Heart right ventricle (tissue), 16 donors: ENCODE results near the gene CDH13. TPM values are rescaled to one million over a fixed set of nuclear protein-coding genes. Genes with fewer than 3 reads are reported as not detected.

Experiments used
- ATAC-seq, 8 donors: fragments of 200-7000 bp; cut with Tn5 transposase; one replicate each; pipeline ENCODE4 v1.9.1; 2020; ENCODE audit warnings: mild to moderate bottlenecking in 8 of 8, moderate library complexity in 8 of 8, moderate number of reproducible peaks in 1 of 8
- DNase-seq, 2 donors: peaks; one replicate each; pipeline ENCODE4 v3.0.0-alpha.2; 2020
- H3K27ac ChIP-seq, 10 donors: fragments of 200-600 bp; sonication (generic) in 2 of 10; one replicate each; pipeline versions ENCODE4 v1.5.0 to v1.8.0; 2020 to 2022; ENCODE audit warnings: mild to moderate bottlenecking in 3 of 10
- H3K27me3 ChIP-seq, 7 donors: fragments of 200-600 bp; one replicate each; pipeline ENCODE4 v1.8.0; 2021 to 2022; ENCODE audit warnings: mild to moderate bottlenecking in 2 of 7
- H3K36me3 ChIP-seq, 9 donors: fragments of 200-600 bp; sonication (generic) in 1 of 9; one replicate each; pipeline versions ENCODE4 v1.5.0 to v1.8.0; 2020 to 2022; ENCODE audit warnings: mild to moderate bottlenecking in 2 of 9
- H3K4me1 ChIP-seq, 9 donors: fragments of 200-600 bp; sonication (generic) in 1 of 9; one replicate each; pipeline versions ENCODE4 v1.5.0 to v1.8.0; 2020 to 2022; ENCODE audit warnings: mild to moderate bottlenecking in 4 of 9
- H3K4me3 ChIP-seq, 10 donors: fragments of 200-600 bp; sonication (generic) in 2 of 10; one replicate each; pipeline versions ENCODE4 v1.5.0 to v1.8.0; 2020 to 2022; ENCODE audit warnings: mild to moderate bottlenecking in 7 of 10, moderate library complexity in 2 of 10
- H3K9me3 ChIP-seq, 11 donors: fragments of 200-600 bp in 10 of 11; sonication (generic) in 2 of 11; one replicate each; pipeline versions ENCODE4 v1.5.0 to v1.8.0; 2013 to 2022; ENCODE audit warnings: mild to moderate bottlenecking in 2 of 11, control low read depth in 1 of 11, moderate library complexity in 1 of 11
- CTCF ChIP-seq, 9 donors: fragments of 200-600 bp; sonication (generic) in 2 of 9; IDR thresholded peaks; one replicate each; pipeline versions ENCODE4 v1.5.0 to v1.8.0; 2021 to 2022; ENCODE audit warnings: antibody characterized with exemption in 9 of 9, mild to moderate bottlenecking in 5 of 9, moderate library complexity in 1 of 9
- WGBS, 2 donors: extraction: QIAGEN DNeasy Blood & Tissue Kit; methylation state at CpG; one replicate each; pipeline ENCODE4 v1.1.7; 2013; ENCODE audit warnings: inconsistent platforms in 1 of 2; 5-methylcytosine and 5-hydroxymethylcytosine counted together
- intact Hi-C, 10 donors: fragments of 100-400 bp; cut with DNase I; formaldehyde crosslinking; loops; one replicate each; pipeline versions ENCODE4 v1.11.1 to v1.14.2; 2022
- polyA plus RNA-seq, 2 donors: library from polyadenylated mRNA; stranded (reverse); fragments of 200-250 nt; gene quantifications; one replicate each; pipeline ENCODE4 v1.2.3, GENCODE V29; 2013
- total RNA-seq, 10 donors: library from RNA; stranded (reverse); fragmentation: NEBNext Ultra II Directional in 3 of 10; extraction: Animal tissue kit (Norgen Biotek cat#: 25700) in 3 of 10; gene quantifications; one replicate each; pipeline versions ENCODE4 v1.2.1 to v1.2.4, GENCODE V29; 2021 to 2023
- donor health status: Arrhythmogenic right ventricular cardiomyopathy.
- donor health status: ischemic (EF 13 %, LVEDD 7.1; RV severe dilation, severe dysfunction).
- donor health status: healthy with polysubstance abuse.
- donor health status: DM: no; HTN: yes; CAD: no.
- donor health status: DM: no; HTN: no; CAD: no.
- donor health status: ischemic (EF 25% LVEDD 6.9; RV normal size, moderate dysfunction).
- donor health status: ischemic (EF 25% LVEDD 5.7; RV mildly dilated, moderate dysfunction).
- donor health status: healthy.
- donor health status: DM: yes; HTN: yes; CAD: no.
- donor health status: Ischemic cardiomyopathy.
- donor health status: ischemic (EF 35%, LVEDD 5.7; RV mildly dilated, moderate dysfunction).
- donor health status: nonischemic (EF 11% LVEDD 7.7; RV severe dilation, severe dysfunction).
- donor health status: DM: yes; HTN: yes; CAD: no.
- donor health status: PGD.
- donor health status: ischemic (EF 29% LVEDD 5.4; RV normal size, mild dysfunction).
- donor health status: nonischemic (EF 23%, LVEDD 6.1; RV moderate dilation, normal function).

Gene CDH13
- total and polyA plus RNA-seq, 12 donors, result 15.5 to 221 (median 168) TPM

- Histone ChIP-seq H3K36me3 (no peaks in the 10 kb centered on the region), H3K9me3 (peaks cover 0 to 5% (median 0%) of the 10 kb centered on the region in 11 donors), H3K4me3 (no peak overlapping the region), H3K4me1 (no peaks in the 10 kb centered on the region), H3K27me3 (no peaks in the 10 kb centered on the region), H3K27ac (no peak overlapping the region)
- ATAC-seq (no peak), DNase-seq (no peak)
- whole genome bisulfite sequencing, 2 donors, result 77 to 82% methylated on average over 4 of the region's 4 CpGs
- TF ChIP-seq CTCF (IDR thresholded peaks at IDR 0.05), result no peak
- intact Hi-C loops, result no loop called here
These were observed 776.2 kb downstream of the CDH13 start for GRCh38 chr16:83402967-83403366.

GRCh38 chr16:83403761-83404160 is 777.0 kb downstream of the CDH13 start:
- Histone ChIP-seq H3K27ac (no peak overlapping the region), H3K4me1 (no peaks in the 10 kb centered on the region), H3K9me3 (peaks cover 0 to 5% (median 0%) of the 10 kb centered on the region in 11 donors), H3K36me3 (no peaks in the 10 kb centered on the region), H3K4me3 (no peak overlapping the region), H3K27me3 (no peaks in the 10 kb centered on the region)
- intact Hi-C loops, result no loop called here
- DNase-seq (no peak), ATAC-seq (no peak)
- 88 to 92% methylated on average over 2 of the region's 2 CpGs for WGBS, 2 donors
- no peak for TF ChIP-seq CTCF (IDR thresholded peaks at IDR 0.05)

- DNase-seq (no peak), ATAC-seq (no peak)
- Histone ChIP-seq H3K36me3 (no peaks in the 10 kb centered on the region), H3K4me1 (no peaks in the 10 kb centered on the region), H3K27ac (no peak overlapping the region), H3K9me3 (peaks cover 0 to 5% (median 0%) of the 10 kb centered on the region in 11 donors), H3K4me3 (no peak overlapping the region), H3K27me3 (no peaks in the 10 kb centered on the region)
- 77 to 78% methylated on average over 3 of the region's 3 CpGs for WGBS, 2 donors
- intact Hi-C loops, result no loop called here
- TF ChIP-seq CTCF (IDR thresholded peaks at IDR 0.05), result no peak
These were observed 777.5 kb downstream of the CDH13 start for GRCh38 chr16:83404261-83404660.

GRCh38 chr16:83407928-83408327 is 781.2 kb downstream of the CDH13 start:
- no peak for ATAC-seq
- Histone ChIP-seq H3K4me1 (no peaks in the 10 kb centered on the region), H3K4me3 (no peak overlapping the region), H3K27me3 (no peaks in the 10 kb centered on the region), H3K36me3 (no peaks in the 10 kb centered on the region), H3K27ac (no peak overlapping the region), H3K9me3 (no peaks in the 10 kb centered on the region)
- no peak for DNase-seq
- no peak for TF ChIP-seq CTCF (IDR thresholded peaks at IDR 0.05)
- 86 to 87% methylated on average over 5 of the region's 5 CpGs for WGBS, 2 donors
- intact Hi-C loops, result no loop called here
